GM21717 (cell line): Measurements from ENCODE around the gene NCK1.
"Not testable (repeated sequence)": the region's sequence is repeated elsewhere in the genome, so short reads cannot be mapped to it uniquely, and the experiment has no call there.

Source experiments
- ATAC-seq: cut with Tn5 transposase; IDR thresholded peaks from one replicate; pipeline ENCODE4 v1.9.1; 2021; ENCODE audit warnings: mild to moderate bottlenecking, moderate library complexity; ENCODE audit not compliant: unreplicated experiment

NCK1 gene

GRCh38 chr3:136942803-136943202 is 80.8 kb downstream of the NCK1 start:
- no peak for ATAC-seq

GRCh38 chr3:136943436-136943835 is 81.4 kb downstream of the NCK1 start:
- no peak for ATAC-seq

GRCh38 chr3:136946978-136947377 is 85.0 kb downstream of the NCK1 start:
- no peak for ATAC-seq

GRCh38 chr3:136947477-136947876 is 85.5 kb downstream of the NCK1 start:
- ATAC-seq: no peak

- ATAC-seq: no peak
Observed at GRCh38 chr3:136949146-136949545, 87.1 kb downstream of the NCK1 start.

- no peak for ATAC-seq
Observed at GRCh38 chr3:136949708-136950107, 87.7 kb downstream of the NCK1 start.

- ATAC-seq: no peak
Observed at GRCh38 chr3:136950623-136951022, 88.6 kb downstream of the NCK1 start.

GRCh38 chr3:136952292-136952691 is 90.3 kb downstream of the NCK1 start:
- ATAC-seq: no peak

GRCh38 chr3:136954251-136954650 is 92.2 kb downstream of the NCK1 start:
- ATAC-seq: no peak

GRCh38 chr3:136954980-136955780 is 93.2 kb downstream of the NCK1 start:
- ATAC-seq: no peak

- ATAC-seq: no peak
Observed at GRCh38 chr3:136955813-136956212, 93.8 kb downstream of the NCK1 start.

GRCh38 chr3:136956971-136957370 is 95.0 kb downstream of the NCK1 start:
- no peak for ATAC-seq

- no peak for ATAC-seq
Observed at GRCh38 chr3:136957751-136958288, 95.8 kb downstream of the NCK1 start, which contains the start of gene IL20RB. Gene IL20RB (plus strand): TSS chr3:136957983. CDS start chr3:136958114, 131 bp downstream.

GRCh38 chr3:136958939-136959338 is 96.9 kb downstream of the NCK1 start:
- no peak for ATAC-seq

GRCh38 chr3:136959599-136959998 is 97.6 kb downstream of the NCK1 start:
- ATAC-seq: no peak

GRCh38 chr3:136960838-136961836 is 99.1 kb downstream of the NCK1 start:
- ATAC-seq: no peak

- no peak for ATAC-seq
Observed at GRCh38 chr3:136962927-136963326, 100.9 kb downstream of the NCK1 start.

- not testable (repeated sequence) for ATAC-seq
Observed at GRCh38 chr3:136969539-136969938, 107.5 kb downstream of the NCK1 start.

GRCh38 chr3:136973352-136973751 is 111.3 kb downstream of the NCK1 start:
- no peak for ATAC-seq

- no peak for ATAC-seq
Observed at GRCh38 chr3:136974670-136975069, 112.7 kb downstream of the NCK1 start.

- no peak for ATAC-seq
Observed at GRCh38 chr3:136979204-136979603, 117.2 kb downstream of the NCK1 start.
